Measurements from ENCODE around the gene C9. TPM values are rescaled to one million over a fixed set of nuclear protein-coding genes. Genes with fewer than 3 reads are reported as not detected.

C9 gene
- total RNA-seq, 1 donor from 2014 or later: 0.96 TPM

GRCh38 chr5:39370555-39371366 is 6.5 kb upstream of the C9 start:
- H3K4me1 ChIP-seq: no peaks in the 10 kb centered on the region
- H3K27me3 ChIP-seq: no peaks in the 10 kb centered on the region
- DNase-seq (ENCODE audit: low spot score in 2 of 2): no peak
- H3K27ac ChIP-seq: no peak overlapping the region
- H3K36me3 ChIP-seq: peaks cover 27 to 51% of the 10 kb centered on the region in 2 donors
- no peak overlapping the region for H3K4me3 ChIP-seq
- H3K9me3 ChIP-seq: no peaks in the 10 kb centered on the region
- intact Hi-C loops (cut with DNase I): no loop called here
- TF ChIP-seq CTCF (IDR thresholded peaks at IDR 0.05): no peak

GRCh38 chr5:39369123-39369815 is 5.0 kb upstream of the C9 start:
- intact Hi-C loops (cut with DNase I): no loop called here
- H3K27me3 ChIP-seq: no peaks in the 10 kb centered on the region
- H3K4me3 ChIP-seq: no peak overlapping the region
- no peaks in the 10 kb centered on the region for H3K9me3 ChIP-seq
- H3K36me3 ChIP-seq: peaks cover 23 to 36% of the 10 kb centered on the region in 2 donors
- no peak for TF ChIP-seq CTCF (IDR thresholded peaks at IDR 0.05)
- H3K4me1 ChIP-seq: no peaks in the 10 kb centered on the region
- DNase-seq (ENCODE audit: low spot score in 2 of 2): no peak
- no peak overlapping the region for H3K27ac ChIP-seq

- DNase-seq (ENCODE audit: low spot score in 2 of 2): no peak
- no peak overlapping the region for H3K4me3 ChIP-seq
- intact Hi-C loops (cut with DNase I): no loop called here
- H3K4me1 ChIP-seq: no peaks in the 10 kb centered on the region
- no peak overlapping the region for H3K27ac ChIP-seq
- peaks cover 12 to 24% of the 10 kb centered on the region in 2 donors for H3K36me3 ChIP-seq
- no peaks in the 10 kb centered on the region for H3K9me3 ChIP-seq
- TF ChIP-seq CTCF (IDR thresholded peaks at IDR 0.05): no peak
- no peaks in the 10 kb centered on the region for H3K27me3 ChIP-seq
Measured at GRCh38 chr5:39368116-39368515, 3.8 kb upstream of the C9 start.

DNA sequence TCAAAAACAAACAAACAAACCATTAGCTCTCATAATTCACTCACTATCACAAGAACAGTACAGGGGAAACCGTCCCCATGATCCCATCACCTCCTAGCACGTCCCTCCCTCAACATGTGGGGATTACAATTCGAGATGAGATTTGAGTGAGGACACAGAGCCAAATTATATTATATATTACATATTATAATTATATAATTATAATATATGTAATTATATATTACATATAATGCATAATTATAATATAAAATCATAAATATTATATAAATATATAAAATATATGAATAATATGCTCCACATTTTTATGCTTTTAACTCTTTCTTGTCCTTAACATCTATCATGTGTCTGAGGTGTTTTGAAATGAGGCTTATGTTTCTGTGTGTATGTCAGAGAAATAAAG is 3.4 kb upstream of the C9 start:
- no peak for TF ChIP-seq CTCF (IDR thresholded peaks at IDR 0.05)
- DNase-seq (ENCODE audit: low spot score in 2 of 2): no peak
- intact Hi-C loops (cut with DNase I): no loop called here

DNA sequence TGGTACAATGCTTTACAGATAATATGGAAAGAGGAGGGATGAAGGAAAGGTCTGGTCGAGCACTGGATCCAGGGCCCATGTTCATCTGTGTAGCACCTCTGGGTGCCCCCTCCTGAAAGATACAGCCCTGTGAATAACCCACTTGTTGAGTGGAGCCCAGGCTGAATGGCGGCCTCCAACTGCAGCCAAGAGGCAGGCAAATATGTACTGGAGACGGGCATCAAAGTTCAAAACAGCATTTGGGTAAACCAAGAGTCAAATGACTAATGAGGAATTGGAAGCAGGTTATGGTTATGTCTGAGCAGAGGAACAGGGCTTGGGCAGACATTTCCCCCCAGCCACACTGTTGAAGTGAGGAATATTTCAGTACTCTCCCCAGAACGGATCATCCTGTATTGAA is 1.1 kb downstream of the C9 start:
- Histone ChIP-seq H3K36me3 (no peaks in the 10 kb centered on the region), H3K4me1 (no peaks in the 10 kb centered on the region), H3K9me3 (no peaks in the 10 kb centered on the region), H3K4me3 (no peak overlapping the region), H3K27me3 (no peaks in the 10 kb centered on the region), H3K27ac (no peak overlapping the region)
- no peak for DNase-seq (ENCODE audit: low spot score in 2 of 2)
- intact Hi-C loops (cut with DNase I): no loop called here
- no peak for TF ChIP-seq CTCF (IDR thresholded peaks at IDR 0.05)

More for the DNA sequence above, 3.4 kb upstream of the C9 start:
- no peaks in the 10 kb centered on the region for H3K4me1 ChIP-seq
- no peaks in the 10 kb centered on the region for H3K27me3 ChIP-seq
- no peaks in the 10 kb centered on the region for H3K9me3 ChIP-seq
- no peak overlapping the region for H3K4me3 ChIP-seq
- H3K27ac ChIP-seq: no peak overlapping the region
- H3K36me3 ChIP-seq: peaks cover 8 to 20% of the 10 kb centered on the region in 2 donors

All from ascending aorta (tissue), 2 donors.